Right atrium auricular region (tissue), 2 donors: ENCODE results near the gene RMND1. TPM values are rescaled to one million over a fixed set of nuclear protein-coding genes. Genes with fewer than 3 reads are reported as not detected.

Experiments
- DNase-seq: peaks from one replicate; pipeline ENCODE4 v3.0.0-alpha.2; 2019; ENCODE audit warnings: low spot score
- H3K27ac ChIP-seq, 2 donors: fragments of 200-600 bp; sonication (generic); 1 replicate in 1 of 2; 2 replicates in 1 of 2; pipeline ENCODE4 v1.5.1; 2016 to 2019
- H3K27me3 ChIP-seq, 2 donors: fragments of 200-600 bp; sonication (generic); one replicate each; pipeline versions ENCODE4 v1.5.1 to v1.6.0; 2017 to 2019
- H3K36me3 ChIP-seq: fragments of 200-600 bp; sonication (generic); one replicate; pipeline ENCODE4 v1.5.1; 2016
- H3K4me1 ChIP-seq, 2 donors: fragments of 200-600 bp; sonication (generic); one replicate each; pipeline versions ENCODE4 v1.5.1 to v1.6.0; 2017 to 2019
- H3K4me3 ChIP-seq, 2 donors: fragments of 200-600 bp; sonication (generic); 1 replicate in 1 of 2; 2 replicates in 1 of 2; pipeline ENCODE4 v1.5.1; 2017 to 2019; ENCODE audit warnings: mild to moderate bottlenecking in 1 of 2, moderate library complexity in 1 of 2
- H3K9me3 ChIP-seq, 2 donors: fragments of 200-600 bp; sonication (generic); one replicate each; pipeline ENCODE4 v1.5.1; 2019
- total RNA-seq, 2 donors: library from RNA; depleted of rRNA; stranded (reverse); fragments of >200 nt; gene quantifications; one replicate each; pipeline ENCODE4 v1.1.0, GENCODE V29; 2016
- TF ChIP-seq, protein P1 (sequence below), 2 donors: fragments of 200-600 bp; sonication (generic); IDR thresholded peaks; one replicate each; pipeline ENCODE4 v1.5.1; 2019; ENCODE audit warnings: antibody characterized with exemption in 2 of 2

RMND1 gene
- total RNA-seq, 2 donors from 2014 or later = 8.5 to 12.5 TPM

DNA sequence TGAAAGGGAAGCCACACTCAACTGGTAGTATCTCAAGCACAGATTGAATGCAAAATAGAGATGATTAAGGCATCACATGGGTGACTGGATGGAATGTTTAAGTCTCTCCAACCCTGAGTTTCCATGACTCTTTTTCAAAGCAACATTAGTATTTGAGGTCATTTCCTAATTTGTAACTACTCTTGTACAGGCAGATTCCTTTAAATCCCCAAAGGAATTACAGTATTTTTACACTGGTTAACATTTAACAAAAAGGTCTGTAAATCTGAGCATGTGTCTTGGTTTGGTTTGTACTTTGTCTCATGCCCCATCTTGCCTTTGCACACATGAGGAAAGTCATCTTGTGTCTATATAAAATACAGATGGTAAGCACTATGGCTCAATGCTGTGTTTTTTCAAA lies 15.1 kb downstream of the RMND1 start:
- H3K4me1 ChIP-seq = peaks cover 0 to 24% of the 10 kb centered on the region in 2 donors
- H3K9me3 ChIP-seq = no peaks in the 10 kb centered on the region
- DNase-seq = no peak
- peaks cover under 1% of the 10 kb centered on the region for H3K36me3 ChIP-seq
- no peak overlapping the region for H3K27ac ChIP-seq
- H3K27me3 ChIP-seq = no peaks in the 10 kb centered on the region
- TF ChIP-seq, protein P1, sequence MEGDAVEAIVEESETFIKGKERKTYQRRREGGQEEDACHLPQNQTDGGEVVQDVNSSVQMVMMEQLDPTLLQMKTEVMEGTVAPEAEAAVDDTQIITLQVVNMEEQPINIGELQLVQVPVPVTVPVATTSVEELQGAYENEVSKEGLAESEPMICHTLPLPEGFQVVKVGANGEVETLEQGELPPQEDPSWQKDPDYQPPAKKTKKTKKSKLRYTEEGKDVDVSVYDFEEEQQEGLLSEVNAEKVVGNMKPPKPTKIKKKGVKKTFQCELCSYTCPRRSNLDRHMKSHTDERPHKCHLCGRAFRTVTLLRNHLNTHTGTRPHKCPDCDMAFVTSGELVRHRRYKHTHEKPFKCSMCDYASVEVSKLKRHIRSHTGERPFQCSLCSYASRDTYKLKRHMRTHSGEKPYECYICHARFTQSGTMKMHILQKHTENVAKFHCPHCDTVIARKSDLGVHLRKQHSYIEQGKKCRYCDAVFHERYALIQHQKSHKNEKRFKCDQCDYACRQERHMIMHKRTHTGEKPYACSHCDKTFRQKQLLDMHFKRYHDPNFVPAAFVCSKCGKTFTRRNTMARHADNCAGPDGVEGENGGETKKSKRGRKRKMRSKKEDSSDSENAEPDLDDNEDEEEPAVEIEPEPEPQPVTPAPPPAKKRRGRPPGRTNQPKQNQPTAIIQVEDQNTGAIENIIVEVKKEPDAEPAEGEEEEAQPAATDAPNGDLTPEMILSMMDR (IDR thresholded peaks at IDR 0.05) = no peak
- no peak overlapping the region for H3K4me3 ChIP-seq

- no peak for DNase-seq
- H3K9me3 ChIP-seq = no peaks in the 10 kb centered on the region
- TF ChIP-seq, protein P1 (IDR thresholded peaks at IDR 0.05) = no peak
- no peak overlapping the region for H3K4me3 ChIP-seq
- no peak overlapping the region for H3K27ac ChIP-seq
- H3K27me3 ChIP-seq = no peaks in the 10 kb centered on the region
- peaks cover 6% of the 10 kb centered on the region for H3K36me3 ChIP-seq
- H3K4me1 ChIP-seq = peaks cover 0 to 21% of the 10 kb centered on the region in 2 donors
Observed at GRCh38 chr6:151436300-151436699, 15.6 kb downstream of the RMND1 start.

GRCh38 chr6:151434369-151434768 lies 17.6 kb downstream of the RMND1 start:
- DNase-seq = no peak
- Histone ChIP-seq H3K9me3 (no peaks in the 10 kb centered on the region), H3K4me3 (no peak overlapping the region), H3K4me1 (peaks cover 0 to 19% of the 10 kb centered on the region in 2 donors), H3K27ac (no peak overlapping the region), H3K27me3 (no peaks in the 10 kb centered on the region), H3K36me3 (peaks cover 24% of the 10 kb centered on the region)
- TF ChIP-seq, protein P1 (IDR thresholded peaks at IDR 0.05) = no peak

DNA sequence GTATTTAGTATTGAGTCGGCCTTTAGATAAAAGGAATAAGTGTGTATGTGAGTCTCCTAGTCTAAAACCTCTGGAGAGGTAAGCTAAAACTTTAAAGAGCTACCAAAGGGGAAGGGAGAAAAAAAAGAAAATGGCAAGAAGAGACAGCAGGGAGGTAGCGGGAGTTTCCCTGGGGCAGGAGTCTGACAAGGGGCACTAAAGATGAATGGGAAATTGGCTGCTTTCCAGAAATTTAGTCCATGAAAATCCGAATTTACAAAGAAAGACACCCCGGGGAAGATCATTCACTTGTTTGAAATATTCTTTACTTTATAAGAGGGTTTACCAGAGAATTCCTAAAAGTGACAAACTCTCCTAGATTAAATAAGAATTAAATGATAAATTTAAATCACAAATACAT lies 19.3 kb downstream of the RMND1 start:
- DNase-seq = no peak
- no peaks in the 10 kb centered on the region for H3K27me3 ChIP-seq
- H3K4me1 ChIP-seq = peaks cover 0 to 14% of the 10 kb centered on the region in 2 donors
- no peaks in the 10 kb centered on the region for H3K9me3 ChIP-seq
- H3K4me3 ChIP-seq = no peak overlapping the region
- no peak overlapping the region for H3K27ac ChIP-seq
- TF ChIP-seq, protein P1 (IDR thresholded peaks at IDR 0.05) = no peak
- peaks cover 24% of the 10 kb centered on the region for H3K36me3 ChIP-seq

DNA sequence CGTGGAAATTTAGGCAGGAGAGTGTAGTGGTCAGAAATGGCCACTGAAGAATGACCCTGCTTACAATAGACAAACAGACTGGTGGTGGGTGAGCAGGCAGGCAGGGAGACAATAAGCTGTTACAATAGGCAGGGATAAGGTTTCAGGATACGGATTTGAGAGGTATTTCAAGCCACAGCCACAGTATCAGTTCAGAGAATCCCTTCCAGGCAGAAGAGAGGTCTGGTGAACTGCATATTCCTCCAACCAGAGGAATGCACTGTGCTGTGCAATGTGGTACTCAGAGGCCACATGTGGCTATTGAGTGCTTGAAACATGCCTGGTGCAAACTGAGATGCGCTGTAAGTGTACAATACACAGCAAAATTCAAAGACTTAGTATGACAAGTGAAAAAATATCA lies 20.6 kb downstream of the RMND1 start:
- TF ChIP-seq, protein P1 (IDR thresholded peaks at IDR 0.05) = no peak
- Histone ChIP-seq H3K27ac (no peak overlapping the region), H3K4me3 (no peak overlapping the region), H3K4me1 (peaks cover 0 to 1% of the 10 kb centered on the region in 2 donors), H3K27me3 (no peaks in the 10 kb centered on the region), H3K9me3 (no peaks in the 10 kb centered on the region), H3K36me3 (peaks cover 24% of the 10 kb centered on the region)
- no peak for DNase-seq

- H3K4me3 ChIP-seq = no peak overlapping the region
- TF ChIP-seq, protein P1 (IDR thresholded peaks at IDR 0.05) = no peak
- H3K27ac ChIP-seq = no peak overlapping the region
- DNase-seq = no peak
- H3K36me3 ChIP-seq = peaks cover 24% of the 10 kb centered on the region
- H3K4me1 ChIP-seq = no peaks in the 10 kb centered on the region
- no peaks in the 10 kb centered on the region for H3K27me3 ChIP-seq
- H3K9me3 ChIP-seq = no peaks in the 10 kb centered on the region
Observed at GRCh38 chr6:151430886-151431285, 21.0 kb downstream of the RMND1 start.
